ENCODE measurements around the gene CNOT11. TPM values are rescaled to one million over a fixed set of nuclear protein-coding genes. Genes with fewer than 3 reads are reported as not detected.

CNOT11 gene
- total and polyA plus RNA-seq, 2 of the 13 experiments (the other 11 are each of a cell fraction or from before 2014, with no cell fraction given) = 114 to 209 TPM

DNA sequence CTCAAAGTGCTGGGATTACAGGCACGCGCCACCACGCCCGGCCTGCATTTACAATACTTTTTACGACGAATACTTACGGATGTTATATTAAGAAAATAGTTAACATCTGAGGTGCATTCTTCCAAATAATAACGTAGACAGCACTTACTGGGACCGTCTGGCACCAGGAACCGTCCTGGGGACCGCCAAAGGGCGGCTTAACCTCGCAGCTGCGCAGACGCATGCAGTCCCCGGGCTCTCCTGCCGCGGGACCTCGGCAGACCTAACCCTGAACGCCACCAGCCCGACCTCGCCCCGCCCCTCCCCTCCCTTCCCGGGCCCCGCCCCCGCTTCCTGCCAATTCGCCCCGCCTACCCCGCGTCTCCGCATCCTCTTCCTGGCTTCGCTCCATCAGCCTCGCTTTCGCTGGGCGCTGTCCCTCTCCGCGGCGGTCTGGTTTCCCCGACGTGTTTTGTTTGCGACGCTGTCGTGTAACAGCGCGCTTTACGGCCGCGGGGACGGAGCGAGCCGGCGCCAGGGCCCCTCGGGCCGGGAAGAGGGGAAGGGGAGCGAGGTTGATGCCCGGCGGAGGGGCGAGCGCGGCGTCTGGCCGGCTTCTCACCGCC lies at the start of gene CNOT11 (continued):
- TF ChIP-seq, protein P1, sequence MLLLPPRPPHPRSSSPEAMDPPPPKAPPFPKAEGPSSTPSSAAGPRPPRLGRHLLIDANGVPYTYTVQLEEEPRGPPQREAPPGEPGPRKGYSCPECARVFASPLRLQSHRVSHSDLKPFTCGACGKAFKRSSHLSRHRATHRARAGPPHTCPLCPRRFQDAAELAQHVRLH (CRISPR knock-in tag; IDR thresholded peaks at IDR 0.05; ENCODE audit: borderline replicate concordance, low read depth) = peak; percentile 81; the same call in 1 of the 2 replicates
- TF ChIP-seq DNMT3B (CRISPR knock-in tag; conservative IDR thresholded peaks at IDR 0.05) = peak; percentile 33; the same call in 1 of the 2 replicates
- 0 out of 2 replicates have a peak, but pooled peaks have one; percentile 6 for TF ChIP-seq ADNP (CRISPR knock-in tag; IDR thresholded peaks at IDR 0.05)
- TF ChIP-seq HOXA5 (CRISPR knock-in tag; IDR thresholded peaks at IDR 0.05) = no peak; the same call in 1 of the 2 replicates
- TF ChIP-seq, protein P2, sequence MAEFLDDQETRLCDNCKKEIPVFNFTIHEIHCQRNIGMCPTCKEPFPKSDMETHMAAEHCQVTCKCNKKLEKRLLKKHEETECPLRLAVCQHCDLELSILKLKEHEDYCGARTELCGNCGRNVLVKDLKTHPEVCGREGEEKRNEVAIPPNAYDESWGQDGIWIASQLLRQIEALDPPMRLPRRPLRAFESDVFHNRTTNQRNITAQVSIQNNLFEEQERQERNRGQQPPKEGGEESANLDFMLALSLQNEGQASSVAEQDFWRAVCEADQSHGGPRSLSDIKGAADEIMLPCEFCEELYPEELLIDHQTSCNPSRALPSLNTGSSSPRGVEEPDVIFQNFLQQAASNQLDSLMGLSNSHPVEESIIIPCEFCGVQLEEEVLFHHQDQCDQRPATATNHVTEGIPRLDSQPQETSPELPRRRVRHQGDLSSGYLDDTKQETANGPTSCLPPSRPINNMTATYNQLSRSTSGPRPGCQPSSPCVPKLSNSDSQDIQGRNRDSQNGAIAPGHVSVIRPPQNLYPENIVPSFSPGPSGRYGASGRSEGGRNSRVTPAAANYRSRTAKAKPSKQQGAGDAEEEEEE (CRISPR knock-in tag; IDR thresholded peaks at IDR 0.05; ENCODE audit: borderline replicate concordance) = 0 out of 2 replicates have a peak, but pooled peaks have one; percentile 51
- no peak for TF ChIP-seq NR2F6 (IDR thresholded peaks at IDR 0.05)
- TF ChIP-seq NR2F6 (CRISPR knock-in tag; IDR thresholded peaks at IDR 0.05) = peak; percentile 53; the same call in 1 of the 2 replicates
- no peak for TF ChIP-seq SIX1 (CRISPR knock-in tag; IDR thresholded peaks at IDR 0.05; ENCODE audit: borderline replicate concordance)
- no peak for TF ChIP-seq TCF7L2 (IDR thresholded peaks at IDR 0.05; ENCODE audit: low read depth, low read length)
- peak; percentile 91 for TF ChIP-seq PHF8 (CRISPR knock-in tag; IDR thresholded peaks at IDR 0.05)
- TF ChIP-seq ZNF143 (CRISPR knock-in tag; IDR thresholded peaks at IDR 0.05) = peak; percentile 49; the same call in 1 of the 2 replicates
- TF ChIP-seq MYC (CRISPR knock-in tag; IDR thresholded peaks at IDR 0.05; ENCODE audit: borderline replicate concordance) = peak; percentile 68
- TF ChIP-seq, protein P3, sequence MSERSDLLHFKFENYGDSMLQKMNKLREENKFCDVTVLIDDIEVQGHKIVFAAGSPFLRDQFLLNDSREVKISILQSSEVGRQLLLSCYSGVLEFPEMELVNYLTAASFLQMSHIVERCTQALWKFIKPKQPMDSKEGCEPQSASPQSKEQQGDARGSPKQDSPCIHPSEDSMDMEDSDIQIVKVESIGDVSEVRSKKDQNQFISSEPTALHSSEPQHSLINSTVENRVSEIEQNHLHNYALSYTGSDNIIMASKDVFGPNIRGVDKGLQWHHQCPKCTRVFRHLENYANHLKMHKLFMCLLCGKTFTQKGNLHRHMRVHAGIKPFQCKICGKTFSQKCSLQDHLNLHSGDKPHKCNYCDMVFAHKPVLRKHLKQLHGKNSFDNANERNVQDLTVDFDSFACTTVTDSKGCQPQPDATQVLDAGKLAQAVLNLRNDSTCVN (CRISPR knock-in tag; IDR thresholded peaks at IDR 0.05; ENCODE audit: borderline replicate concordance) = peak; percentile 30; the same call in 1 of the 2 replicates
- TF ChIP-seq, protein P4, sequence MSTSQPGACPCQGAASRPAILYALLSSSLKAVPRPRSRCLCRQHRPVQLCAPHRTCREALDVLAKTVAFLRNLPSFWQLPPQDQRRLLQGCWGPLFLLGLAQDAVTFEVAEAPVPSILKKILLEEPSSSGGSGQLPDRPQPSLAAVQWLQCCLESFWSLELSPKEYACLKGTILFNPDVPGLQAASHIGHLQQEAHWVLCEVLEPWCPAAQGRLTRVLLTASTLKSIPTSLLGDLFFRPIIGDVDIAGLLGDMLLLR (CRISPR knock-in tag; IDR thresholded peaks at IDR 0.05) = peak; percentile 23; the same call in 1 of the 2 replicates
- TF ChIP-seq, protein P5, sequence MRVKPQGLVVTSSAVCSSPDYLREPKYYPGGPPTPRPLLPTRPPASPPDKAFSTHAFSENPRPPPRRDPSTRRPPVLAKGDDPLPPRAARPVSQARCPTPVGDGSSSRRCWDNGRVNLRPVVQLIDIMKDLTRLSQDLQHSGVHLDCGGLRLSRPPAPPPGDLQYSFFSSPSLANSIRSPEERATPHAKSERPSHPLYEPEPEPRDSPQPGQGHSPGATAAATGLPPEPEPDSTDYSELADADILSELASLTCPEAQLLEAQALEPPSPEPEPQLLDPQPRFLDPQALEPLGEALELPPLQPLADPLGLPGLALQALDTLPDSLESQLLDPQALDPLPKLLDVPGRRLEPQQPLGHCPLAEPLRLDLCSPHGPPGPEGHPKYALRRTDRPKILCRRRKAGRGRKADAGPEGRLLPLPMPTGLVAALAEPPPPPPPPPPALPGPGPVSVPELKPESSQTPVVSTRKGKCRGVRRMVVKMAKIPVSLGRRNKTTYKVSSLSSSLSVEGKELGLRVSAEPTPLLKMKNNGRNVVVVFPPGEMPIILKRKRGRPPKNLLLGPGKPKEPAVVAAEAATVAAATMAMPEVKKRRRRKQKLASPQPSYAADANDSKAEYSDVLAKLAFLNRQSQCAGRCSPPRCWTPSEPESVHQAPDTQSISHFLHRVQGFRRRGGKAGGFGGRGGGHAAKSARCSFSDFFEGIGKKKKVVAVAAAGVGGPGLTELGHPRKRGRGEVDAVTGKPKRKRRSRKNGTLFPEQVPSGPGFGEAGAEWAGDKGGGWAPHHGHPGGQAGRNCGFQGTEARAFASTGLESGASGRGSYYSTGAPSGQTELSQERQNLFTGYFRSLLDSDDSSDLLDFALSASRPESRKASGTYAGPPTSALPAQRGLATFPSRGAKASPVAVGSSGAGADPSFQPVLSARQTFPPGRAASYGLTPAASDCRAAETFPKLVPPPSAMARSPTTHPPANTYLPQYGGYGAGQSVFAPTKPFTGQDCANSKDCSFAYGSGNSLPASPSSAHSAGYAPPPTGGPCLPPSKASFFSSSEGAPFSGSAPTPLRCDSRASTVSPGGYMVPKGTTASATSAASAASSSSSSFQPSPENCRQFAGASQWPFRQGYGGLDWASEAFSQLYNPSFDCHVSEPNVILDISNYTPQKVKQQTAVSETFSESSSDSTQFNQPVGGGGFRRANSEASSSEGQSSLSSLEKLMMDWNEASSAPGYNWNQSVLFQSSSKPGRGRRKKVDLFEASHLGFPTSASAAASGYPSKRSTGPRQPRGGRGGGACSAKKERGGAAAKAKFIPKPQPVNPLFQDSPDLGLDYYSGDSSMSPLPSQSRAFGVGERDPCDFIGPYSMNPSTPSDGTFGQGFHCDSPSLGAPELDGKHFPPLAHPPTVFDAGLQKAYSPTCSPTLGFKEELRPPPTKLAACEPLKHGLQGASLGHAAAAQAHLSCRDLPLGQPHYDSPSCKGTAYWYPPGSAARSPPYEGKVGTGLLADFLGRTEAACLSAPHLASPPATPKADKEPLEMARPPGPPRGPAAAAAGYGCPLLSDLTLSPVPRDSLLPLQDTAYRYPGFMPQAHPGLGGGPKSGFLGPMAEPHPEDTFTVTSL (CRISPR knock-in tag; IDR thresholded peaks at IDR 0.05; ENCODE audit: borderline replicate concordance) = 0 out of 2 replicates have a peak, but pooled peaks have one; percentile 5
- TF ChIP-seq, protein P6, sequence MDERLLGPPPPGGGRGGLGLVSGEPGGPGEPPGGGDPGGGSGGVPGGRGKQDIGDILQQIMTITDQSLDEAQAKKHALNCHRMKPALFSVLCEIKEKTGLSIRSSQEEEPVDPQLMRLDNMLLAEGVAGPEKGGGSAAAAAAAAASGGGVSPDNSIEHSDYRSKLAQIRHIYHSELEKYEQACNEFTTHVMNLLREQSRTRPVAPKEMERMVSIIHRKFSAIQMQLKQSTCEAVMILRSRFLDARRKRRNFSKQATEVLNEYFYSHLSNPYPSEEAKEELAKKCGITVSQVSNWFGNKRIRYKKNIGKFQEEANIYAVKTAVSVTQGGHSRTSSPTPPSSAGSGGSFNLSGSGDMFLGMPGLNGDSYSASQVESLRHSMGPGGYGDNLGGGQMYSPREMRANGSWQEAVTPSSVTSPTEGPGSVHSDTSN (CRISPR knock-in tag; IDR thresholded peaks at IDR 0.05) = 0 out of 2 replicates have a peak, but pooled peaks have one; percentile 7
- peak; percentile 42; the same call in 1 of the 2 replicates for TF ChIP-seq RXRA (CRISPR knock-in tag; IDR thresholded peaks at IDR 0.05)
- TF ChIP-seq, protein P7, sequence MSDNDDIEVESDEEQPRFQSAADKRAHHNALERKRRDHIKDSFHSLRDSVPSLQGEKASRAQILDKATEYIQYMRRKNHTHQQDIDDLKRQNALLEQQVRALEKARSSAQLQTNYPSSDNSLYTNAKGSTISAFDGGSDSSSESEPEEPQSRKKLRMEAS (IDR thresholded peaks at IDR 0.05) = peak; percentile 86
- no peak for TF ChIP-seq ZNF282 (IDR thresholded peaks at IDR 0.05; ENCODE audit: partially characterized antibody)

Data from HepG2 (cell line).